ENCODE data around the gene EDAR.

Gene EDAR

DNA sequence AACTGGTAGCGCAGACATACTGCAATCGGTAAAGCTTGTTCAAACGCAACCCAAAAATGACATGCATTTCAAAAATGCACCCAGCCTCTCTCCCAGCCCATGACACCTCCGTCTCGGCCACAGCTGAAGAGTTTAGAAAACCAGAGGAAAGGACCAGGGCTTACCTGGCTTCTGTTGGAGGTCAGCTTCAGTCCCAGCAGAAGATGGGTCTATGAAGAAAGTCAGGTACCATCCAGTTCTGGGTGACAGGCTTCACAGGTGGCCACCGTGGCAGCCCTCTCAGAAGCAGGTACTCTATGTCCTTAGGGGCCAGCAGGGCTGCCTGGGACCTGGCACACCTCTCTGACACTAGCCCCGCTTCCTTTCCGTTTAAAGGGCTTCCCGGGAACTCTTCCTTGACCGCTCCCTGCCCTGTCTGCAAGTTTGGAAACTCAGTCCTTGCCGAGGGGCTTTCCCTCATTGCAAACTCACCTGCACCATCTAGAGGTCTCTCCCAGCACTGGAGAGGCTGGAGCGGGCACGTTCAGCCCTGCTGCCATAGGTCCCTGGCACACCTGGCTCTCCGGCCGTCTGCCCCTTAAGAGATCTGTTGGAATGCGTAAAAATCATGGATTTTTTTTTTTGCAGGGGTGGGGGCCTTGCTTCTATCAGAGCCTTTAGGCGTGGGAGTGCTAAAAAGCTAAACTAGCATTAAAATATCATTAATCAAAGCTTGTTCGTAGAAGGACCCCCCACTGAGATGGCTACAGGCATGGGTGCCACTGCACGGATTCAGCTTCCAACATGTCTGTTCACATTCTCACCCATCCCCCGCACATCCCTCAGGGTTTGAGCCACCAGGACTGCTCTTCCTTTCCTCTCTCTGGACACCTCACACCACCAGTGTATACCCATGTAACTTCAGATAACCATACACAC, at the start of gene EDAR:
Gene EDAR (minus strand): TSS at position 425 of the 918 bp plus-strand sequence. CDS start 58,206 bp downstream, outside the sequence.
- peak in 2 of 3 donors; percentile 14 to 29 for DNase-seq (ENCODE audit: low read depth in 3 of 3, low spot score in 1 of 3)

DNA sequence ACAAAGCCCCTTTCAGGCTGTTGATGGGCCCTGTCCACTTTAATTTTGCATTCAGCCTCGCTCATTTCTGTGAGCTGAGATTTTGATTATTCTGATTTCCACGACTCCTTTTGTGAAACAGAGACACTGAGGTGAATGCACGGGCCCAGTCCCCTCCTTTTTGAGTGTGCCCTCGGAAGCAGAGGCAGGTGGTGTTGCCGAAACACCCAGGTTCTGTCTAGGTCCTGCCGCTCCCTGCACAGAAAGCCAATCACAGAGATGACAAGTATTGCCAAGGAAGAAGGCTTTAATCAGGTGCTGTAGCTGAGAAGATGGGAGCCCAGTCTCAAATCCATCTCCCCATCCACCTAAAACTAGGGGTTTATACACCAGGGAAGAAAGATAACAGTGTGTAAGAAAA, 44.2 kb upstream of the EDAR start:
- DNase-seq (ENCODE audit: low read depth in 3 of 3, low spot score in 1 of 3): no peak

DNA sequence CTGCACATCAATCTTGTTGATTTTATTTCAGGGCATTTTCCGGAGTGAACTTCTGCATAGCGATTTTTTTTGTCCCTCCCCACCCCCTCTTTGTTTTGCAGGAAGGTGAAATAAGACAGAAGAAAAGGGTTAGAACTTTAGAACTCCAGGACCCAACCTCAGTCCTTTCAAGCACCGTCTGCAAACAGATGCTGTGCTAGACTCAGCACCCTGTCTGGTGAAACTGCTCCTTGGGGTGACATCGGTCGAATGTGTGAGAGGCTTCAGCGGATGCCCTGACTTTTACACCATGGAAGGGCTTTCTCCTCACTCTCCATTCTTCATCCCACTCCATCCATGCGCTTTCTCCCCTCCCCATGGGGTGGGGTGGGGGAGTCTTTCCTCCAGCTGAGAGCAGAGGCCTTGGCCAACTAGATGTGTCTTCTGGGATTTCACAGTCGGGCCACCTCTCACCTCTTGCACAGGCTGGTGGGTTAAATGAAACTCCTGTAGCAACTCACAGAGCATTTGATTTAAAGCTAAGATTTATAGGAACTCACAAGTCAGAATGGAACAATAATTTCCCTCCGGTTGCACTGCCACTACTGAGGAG, 43.3 kb upstream of the EDAR start:
- peak in 2 of 3 donors; percentile 20 to 27 for DNase-seq (ENCODE audit: low read depth in 3 of 3, low spot score in 1 of 3)

DNA sequence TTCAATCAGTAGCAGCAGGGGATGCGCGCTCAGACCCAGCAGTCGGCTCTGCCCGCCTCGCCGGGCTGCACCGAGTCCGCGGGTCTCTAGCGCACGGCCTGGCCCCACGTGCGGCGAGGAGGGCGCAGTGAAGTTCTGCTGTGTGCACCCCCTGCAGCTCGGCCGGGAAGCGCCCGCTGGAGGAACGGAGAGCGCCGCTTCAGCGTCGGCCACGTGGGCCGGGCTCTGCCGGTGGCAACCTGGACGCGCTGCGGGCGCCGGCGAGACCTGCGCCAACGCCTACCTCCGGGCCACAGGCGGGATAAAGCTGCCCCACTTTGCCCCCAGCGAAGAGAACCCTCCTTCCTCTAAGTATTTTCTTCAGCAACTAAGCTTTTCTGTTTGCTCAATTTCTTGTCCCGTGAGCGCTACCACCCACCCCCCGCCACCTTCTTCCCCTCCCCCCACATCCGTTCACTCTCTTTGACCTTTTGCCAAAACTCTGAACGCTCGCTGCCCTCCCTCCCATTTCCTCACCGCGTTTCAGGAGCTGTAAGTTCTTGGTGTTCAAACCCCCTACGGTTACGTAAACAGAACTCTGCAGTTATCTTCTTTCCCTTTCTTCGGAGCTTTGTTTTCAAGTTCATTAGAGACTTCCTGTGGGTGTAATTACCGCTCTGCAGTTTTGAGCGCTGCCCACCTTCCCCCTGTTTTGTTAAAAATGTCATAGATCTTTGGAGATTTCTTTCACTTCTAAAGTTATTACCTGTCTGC, 42.6 kb upstream of the EDAR start:
- peak; percentile 33 to 54 (median 53) for DNase-seq (ENCODE audit: low read depth in 3 of 3, low spot score in 1 of 3)

DNA sequence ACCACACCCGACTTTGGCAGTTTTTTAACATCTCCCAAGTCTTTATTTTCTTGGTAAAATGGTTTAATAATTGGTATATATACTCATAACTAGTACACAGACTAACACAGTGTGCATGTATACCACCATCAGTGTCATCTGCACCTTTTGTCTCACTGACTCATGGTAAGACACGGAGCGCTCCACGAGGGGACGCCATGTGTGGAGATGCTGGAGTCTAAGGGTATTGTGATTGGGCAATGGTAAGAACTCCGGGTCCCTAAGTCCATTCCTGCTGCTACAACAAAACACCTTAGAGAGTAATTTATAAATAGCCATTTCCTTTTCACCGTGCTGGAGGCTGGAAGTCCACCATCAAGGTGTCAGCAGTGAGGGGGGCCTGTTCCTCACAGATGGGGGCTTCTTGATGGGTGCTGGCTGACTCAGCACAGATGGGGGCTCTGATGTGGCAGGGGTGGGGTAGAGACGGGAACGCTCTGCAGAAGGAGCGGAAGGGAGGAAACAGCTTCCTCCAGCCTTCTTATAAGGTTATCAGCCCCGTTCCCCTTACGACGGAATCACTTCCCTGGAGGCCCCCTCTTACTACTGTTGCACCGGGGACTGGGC, 42.0 kb upstream of the EDAR start:
- DNase-seq (ENCODE audit: low read depth in 3 of 3, low spot score in 1 of 3): peak in 1 of 3 donors; percentile 11

DNA sequence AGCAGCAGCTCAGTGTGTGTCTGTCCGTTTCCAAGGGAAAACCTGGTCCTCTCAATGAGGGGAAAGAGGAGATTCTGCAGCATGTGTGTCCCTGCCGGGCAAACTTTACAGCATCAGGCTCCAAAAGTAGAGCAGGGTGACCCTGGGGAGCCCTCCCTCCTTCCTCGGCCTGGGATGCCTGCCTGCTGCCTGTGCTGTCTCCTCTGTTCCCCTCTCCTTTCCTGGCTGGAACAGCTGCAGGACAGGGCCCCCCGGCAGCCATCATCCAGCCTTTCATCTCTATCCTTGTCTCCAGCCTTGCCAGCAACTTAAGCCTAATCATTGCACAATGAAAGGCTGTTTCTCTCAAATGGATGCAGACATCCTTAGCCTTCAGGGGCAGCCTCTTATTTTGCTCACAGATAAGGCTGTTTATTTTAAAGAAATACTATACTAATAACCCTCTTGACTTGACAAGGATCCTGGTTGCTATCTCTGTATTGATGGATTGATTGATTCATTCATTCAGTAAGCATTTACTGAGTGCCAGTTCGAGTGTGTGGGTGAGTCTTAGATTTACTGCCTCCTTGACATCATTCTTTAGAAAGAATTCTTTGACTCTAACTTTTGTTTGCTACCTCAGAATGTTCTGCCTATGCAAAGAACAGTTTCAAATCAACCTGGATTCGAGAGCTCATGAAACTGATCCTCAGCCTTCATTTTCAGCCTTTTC, 40.6 kb upstream of the EDAR start:
- no peak for DNase-seq (ENCODE audit: low read depth in 3 of 3, low spot score in 1 of 3)

DNA sequence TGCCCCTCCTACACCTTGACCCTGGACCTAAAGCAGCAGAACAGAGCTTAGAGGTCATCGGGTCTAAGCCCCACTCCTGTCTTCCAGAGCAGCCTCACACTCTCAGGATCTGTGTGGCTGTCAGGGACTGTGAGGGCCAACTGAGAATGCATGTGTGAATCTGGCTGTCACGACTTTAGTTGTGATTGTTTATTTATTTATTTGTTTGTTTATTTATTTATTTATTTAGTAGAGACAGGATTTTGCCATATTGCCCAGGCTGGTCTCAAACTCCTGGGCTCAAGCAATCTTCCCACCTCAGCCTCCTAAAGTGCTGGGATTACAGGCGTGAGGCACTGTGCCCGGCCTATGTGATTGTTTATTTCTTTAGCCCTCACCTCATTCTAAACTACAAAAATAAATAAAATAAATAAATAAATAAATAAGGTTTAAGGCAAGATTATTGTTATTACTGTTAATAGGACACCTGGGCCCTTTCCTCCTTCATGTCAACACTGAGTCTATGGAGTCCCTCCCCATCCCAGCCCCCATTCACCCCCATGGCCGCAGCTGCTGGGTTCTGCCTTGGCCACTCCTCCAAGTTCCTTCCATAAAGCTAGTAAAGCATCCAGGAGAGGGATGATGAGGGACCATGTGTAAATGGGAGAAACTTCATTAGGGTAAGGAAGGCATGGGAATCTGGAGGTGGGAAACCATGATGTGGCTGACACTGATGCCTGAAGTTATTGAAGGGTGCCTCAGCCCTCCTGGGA, 39.9 kb upstream of the EDAR start:
- DNase-seq (ENCODE audit: low read depth in 3 of 3, low spot score in 1 of 3): no peak

DNA sequence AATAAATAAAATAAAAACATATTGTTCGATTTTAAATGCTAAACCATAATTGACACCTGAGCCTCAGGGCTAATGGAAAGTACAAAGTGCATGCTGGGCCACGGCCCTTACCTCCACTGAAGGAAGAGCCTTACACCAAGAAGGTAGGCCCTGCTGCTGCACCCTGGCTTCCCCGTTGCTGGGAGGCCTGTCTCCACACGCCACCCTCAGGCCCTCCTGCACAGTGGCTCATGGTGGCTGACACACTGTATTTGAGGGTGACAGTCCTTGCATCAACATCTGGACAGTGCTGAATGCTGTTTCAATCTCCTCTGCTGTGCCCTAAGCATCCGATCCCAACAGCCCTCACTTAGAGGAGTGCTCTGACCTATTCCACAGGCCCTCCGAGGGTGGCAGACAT, 39.3 kb upstream of the EDAR start:
- DNase-seq (ENCODE audit: low read depth in 3 of 3, low spot score in 1 of 3): no peak

DNA sequence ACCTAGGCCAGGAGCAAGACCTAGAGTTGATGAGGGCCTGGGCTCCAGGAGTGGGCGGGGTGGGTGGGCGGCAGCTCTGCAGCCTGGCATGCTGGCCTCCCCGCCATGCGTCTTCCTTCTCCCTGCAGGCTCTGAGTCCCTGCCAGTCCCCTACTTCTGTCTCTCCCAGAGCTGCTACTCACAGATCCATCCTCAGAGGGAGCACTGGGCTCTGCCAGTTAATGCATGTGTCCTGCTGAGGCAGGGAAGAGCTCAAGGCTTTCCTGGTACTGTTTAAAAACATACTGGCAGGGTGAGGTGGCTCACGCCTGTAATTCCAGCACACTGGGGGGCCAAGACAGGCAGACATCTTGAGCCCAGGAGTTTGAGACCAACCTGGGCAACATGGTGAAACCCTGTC, 38.7 kb upstream of the EDAR start:
- DNase-seq (ENCODE audit: low read depth in 3 of 3, low spot score in 1 of 3): no peak

DNA sequence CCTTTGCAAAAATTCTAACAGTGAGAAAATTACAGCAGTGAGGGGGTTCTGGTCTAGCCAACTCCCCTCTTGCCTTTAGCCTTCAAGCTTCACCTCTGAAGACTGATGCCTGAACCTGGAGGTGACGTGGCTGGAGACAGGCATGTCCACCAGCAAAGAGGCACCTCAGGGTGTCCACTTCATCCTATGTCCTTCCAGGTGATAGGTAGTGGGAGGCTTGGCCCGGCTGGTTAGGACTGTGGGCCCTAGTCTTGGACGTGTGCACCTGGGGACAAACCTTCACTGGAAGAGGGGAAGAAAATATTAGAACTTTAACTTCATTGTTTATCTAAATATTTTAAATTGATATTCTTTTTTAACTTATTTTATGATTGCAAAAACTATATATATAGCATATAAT, 35.5 kb upstream of the EDAR start:
- DNase-seq (ENCODE audit: low read depth in 3 of 3, low spot score in 1 of 3): no peak

DNA sequence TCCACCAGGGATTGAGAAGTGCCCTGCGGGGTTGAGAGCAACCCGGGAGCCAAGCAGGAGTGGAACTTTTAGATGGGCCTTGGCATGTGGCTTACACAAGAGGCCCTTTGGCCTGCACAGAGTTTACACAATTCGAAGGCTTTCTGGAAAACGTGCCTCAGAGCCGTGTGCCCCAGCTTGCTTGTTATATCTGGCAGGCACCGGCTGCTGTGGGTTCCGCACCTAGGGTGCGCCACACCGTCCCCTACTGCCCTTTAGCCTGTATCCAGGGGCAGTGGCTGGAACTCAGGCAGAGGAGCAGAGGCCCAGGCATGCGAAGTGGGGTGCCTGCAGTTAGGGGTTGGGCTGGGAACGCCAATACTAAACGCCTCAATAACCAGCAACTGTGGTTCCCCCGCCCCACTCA, 32.9 kb upstream of the EDAR start:
- no peak for DNase-seq (ENCODE audit: low read depth in 3 of 3, low spot score in 1 of 3)

DNA sequence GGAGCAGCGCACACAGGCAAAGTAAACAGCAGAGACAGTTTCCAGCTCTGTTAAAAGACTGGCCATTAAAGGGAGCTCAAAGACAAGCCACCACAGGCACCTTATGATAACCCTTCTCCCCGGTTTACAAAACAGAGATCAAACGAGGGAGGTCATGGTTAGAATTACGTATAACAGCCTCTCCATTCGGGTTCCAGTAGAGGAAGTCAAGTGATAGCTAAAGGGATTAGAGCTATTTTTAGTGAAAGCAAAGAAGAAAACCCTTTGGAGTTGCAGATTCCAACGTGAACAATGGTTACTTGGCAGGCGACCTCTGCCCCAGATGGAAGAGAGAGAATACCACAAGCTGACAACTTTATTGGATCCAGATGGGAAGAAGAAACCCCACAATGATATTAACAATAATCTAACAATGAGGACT, 31.2 kb upstream of the EDAR start:
- DNase-seq (ENCODE audit: low read depth in 3 of 3, low spot score in 1 of 3): no peak

DNA sequence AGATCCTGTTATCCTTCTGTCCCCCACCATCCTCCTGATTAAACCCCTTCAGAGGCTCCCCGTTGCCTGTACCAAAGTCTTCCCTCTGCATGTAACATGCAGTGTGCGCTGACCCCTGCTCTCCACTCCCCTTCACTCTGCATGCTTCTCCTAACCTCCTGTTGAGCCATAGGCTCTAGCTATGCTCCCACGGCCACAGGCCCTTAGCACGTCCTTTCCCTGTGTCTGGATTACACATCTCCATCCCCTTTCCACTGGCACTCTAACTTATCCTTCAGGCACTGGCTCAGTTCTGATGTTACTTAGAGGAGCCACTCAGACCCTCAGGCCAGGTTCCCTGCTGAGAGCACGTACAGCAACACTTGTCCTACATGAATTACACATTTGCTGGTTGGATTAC, 29.4 kb upstream of the EDAR start:
- no peak for DNase-seq (ENCODE audit: low read depth in 3 of 3, low spot score in 1 of 3)

DNA sequence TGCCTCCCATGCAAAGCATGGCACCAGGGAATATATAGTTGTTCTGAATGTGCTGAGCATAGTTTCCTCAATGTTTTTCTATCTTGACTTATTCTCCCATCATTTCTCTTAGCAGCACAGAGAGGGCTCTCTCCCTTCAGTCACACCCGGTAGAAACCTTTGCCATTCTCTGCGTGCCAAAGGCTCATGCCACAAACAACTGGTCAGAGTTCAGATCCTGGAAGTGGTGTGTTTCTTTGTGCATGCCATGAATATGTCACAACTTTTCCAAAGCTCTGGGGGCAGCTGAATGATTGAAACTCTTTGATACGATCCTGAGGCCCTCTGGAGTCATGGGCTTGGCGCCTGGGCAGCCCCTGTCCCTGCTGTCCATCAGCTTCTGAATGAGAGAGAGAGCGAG, 28.0 kb upstream of the EDAR start:
- DNase-seq (ENCODE audit: low read depth in 3 of 3, low spot score in 1 of 3): no peak

DNA sequence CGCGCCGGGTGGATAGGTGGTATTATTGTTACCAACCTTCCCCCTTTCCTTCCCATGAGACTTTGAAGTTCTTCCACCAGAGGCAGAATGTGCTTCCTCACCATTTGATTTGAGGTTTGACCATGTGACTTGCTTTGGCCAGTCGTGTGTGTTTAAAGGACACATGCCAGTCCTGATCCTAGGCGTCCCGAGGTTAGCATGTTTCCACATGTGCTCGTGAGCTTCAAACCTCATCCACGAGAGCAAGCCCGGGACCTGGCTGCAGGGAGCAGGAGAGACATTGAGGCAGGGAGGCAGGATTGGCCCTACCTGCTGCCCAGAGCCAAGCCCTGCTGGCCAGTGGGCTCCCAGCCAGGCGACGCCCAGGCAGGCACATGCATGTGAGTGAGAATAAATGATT, 27.4 kb upstream of the EDAR start:
- DNase-seq (ENCODE audit: low read depth in 3 of 3, low spot score in 1 of 3): no peak

DNA sequence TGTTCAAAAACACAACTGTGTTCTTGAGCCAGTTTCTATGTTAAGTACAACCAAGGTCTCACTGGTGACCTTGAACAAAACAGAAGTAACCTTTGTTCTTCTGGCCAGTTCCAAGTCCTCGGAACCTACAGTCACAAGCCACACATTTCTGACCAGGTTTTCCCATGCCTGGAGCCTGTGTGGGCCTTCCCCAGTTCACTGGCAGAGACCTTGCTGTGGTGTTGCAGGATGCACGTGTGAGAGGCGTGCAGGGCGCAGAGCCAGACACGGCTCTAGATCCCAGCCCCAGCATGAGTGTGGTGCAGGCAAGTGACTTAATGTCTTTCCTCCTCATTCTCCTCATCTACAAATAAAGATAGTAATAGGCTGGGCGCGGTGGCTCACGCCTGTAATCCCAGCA, 25.5 kb upstream of the EDAR start:
- no peak for DNase-seq (ENCODE audit: low read depth in 3 of 3, low spot score in 1 of 3)

DNA sequence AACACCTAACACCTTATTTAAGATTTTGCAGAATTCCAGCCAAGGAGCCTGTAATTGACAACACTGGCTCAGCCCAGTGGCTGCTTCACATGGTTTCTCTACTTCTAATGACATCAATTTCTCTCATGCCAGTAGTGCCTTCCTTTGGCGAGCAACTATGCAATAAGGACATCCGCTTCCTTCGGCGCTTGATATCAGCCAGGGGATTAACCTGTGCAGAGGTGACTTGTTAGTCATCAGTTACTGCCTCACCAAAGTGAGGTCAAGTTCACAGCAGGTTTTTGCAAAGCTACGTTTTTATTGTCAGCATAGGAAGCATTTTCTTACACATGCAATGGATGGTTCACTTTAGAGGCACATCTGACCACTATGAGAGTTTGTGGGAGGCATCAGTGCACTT, 24.0 kb upstream of the EDAR start:
- no peak for DNase-seq (ENCODE audit: low read depth in 3 of 3, low spot score in 1 of 3)

DNA sequence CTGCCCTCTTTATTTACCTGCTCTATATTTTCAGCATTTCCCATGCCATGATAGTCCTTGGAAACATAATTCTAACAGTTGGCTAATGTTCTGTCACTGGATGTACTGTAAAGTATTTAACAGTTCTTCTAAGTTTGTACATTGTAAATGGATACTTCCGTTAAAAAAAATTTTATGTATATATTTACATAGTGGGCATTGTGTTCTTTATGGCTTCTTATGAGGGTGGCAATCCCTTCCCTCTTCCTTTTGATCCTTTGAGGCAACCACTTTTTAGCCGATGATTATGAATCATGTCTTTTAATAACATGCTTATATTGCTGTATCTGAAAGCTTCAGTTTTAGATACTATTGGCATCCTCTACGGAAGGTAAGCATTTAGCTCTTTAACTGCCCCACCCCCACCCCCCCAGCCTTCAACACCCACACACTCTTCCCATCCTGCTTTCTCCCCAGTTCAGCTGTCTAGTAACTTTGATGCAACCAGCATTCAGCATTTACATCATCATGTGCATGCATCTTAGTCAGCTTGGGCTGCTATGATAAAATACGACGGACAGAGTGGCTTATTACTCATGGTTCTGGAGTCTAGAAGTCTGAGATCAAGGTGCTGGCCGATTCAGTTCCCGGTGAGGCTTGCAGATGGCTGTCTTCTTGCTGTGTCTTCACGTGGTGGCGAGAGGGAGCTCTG, 21.0 kb upstream of the EDAR start:
- no peak for DNase-seq (ENCODE audit: low read depth in 3 of 3, low spot score in 1 of 3)

DNA sequence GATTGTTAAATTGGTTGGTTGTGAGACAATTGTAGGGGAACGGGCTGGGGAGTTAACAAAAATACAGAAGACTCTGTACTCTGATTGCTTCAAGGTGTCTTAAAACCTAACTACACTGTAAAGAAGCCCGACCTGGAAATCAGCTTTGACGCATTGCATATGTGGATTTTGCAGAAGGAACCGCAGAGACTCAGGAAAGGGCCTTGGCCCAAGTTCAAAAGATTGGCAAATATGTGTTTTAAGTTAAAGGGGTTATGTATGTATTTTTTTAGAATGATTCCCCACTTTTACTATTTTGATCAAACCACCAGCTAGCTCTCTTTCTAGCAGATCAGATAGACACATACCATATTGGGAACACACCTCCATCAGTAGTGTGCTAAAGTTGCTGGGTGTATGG, 18.0 kb upstream of the EDAR start:
- DNase-seq (ENCODE audit: low read depth in 3 of 3, low spot score in 1 of 3): no peak

Data from stimulated activated CD4-positive, alpha-beta T cell treated with anti-CD3 and anti-CD28 coated beads, TNF-alpha, amount 100 ng/mL, for 1 hour (primary cell).